ENCODE data around the gene F12. TPM values are rescaled to one million over a fixed set of nuclear protein-coding genes. Genes with fewer than 3 reads are reported as not detected.

The F12 gene
- total RNA-seq, 2 experiments from 2014 or later = 3.8 TPM; not detected in 1

DNA sequence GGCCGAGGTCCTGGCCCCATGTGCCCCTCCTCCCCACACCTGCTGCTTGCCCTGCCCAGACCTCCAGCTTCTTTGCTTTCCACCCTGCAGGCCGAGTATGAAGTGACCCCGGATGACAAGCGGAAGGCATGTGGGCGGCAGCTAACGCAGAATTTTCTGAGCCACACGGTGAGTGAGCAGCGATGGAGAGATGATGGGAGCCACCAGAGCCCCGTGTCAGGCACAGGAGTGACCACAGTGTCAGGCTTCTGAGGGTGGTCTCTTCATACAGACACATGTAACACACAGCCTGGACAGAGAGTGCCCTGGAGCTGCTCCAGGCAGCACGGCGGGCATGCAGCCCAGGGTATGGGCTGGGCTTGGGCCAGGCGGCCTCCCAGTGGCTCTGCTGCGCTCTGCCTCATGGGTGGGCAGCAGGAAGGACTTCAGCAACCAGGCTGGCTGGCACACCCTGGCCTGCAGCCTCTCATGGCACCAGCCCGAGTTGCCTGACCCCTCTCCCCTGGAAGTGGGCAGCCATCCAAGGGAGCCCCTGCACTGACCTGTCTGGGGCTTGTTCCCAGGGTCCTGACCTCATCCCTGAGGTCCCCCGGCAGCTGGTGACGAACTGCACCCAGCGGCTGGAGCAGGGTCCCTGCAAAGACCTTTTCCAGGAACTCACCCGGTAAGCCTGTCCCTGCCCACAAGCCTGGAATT lies 22.9 kb upstream of the F12 start:
- H2AFZ ChIP-seq (ENCODE audit: low read length) = no peak overlapping the region
- DNase-seq (ENCODE audit: low spot score) = no peak
- POLR2A ChIA-PET = interaction anchor here (0.6 to 1.3 kb wide), 6 partner anchors 10 to 122 kb away, joined by 3 to 5 read pairs (median 3); no protein-coding TSS in a partner anchor
- CTCF ChIA-PET (ENCODE audit: unreplicated experiment) = interaction anchor here (1.4 to 1.6 kb wide), 2 partner anchors 10 to 28 kb away, joined by 3 to 10 read pairs; no protein-coding TSS in a partner anchor
- H3K36me3 ChIP-seq (ENCODE audit: insufficient read depth, low read length) = peaks cover 63% of the 10 kb centered on the region
- BruUV-seq (replicated peaks) = no TSS peak
- intact Hi-C loops (cut with micrococcal nuclease; ENCODE audit: unreplicated experiment) = no loop called here
- peaks cover 9% of the 10 kb centered on the region for H4K20me1 ChIP-seq (ENCODE audit: insufficient read depth, low read length)
- H3K79me2 ChIP-seq (ENCODE audit: insufficient read depth, low read depth, low read length) = peaks cover 27% of the 10 kb centered on the region
- H3K27ac ChIP-seq (ENCODE audit: low read depth, low read length, poor library complexity, severe bottlenecking) = peak overlapping the region; percentile 87
- no peak for TF ChIP-seq EZH2phosphoT487 (IDR thresholded peaks at IDR 0.05; ENCODE audit: borderline replicate concordance, low read depth, low read length)
- TF ChIP-seq, protein P1, sequence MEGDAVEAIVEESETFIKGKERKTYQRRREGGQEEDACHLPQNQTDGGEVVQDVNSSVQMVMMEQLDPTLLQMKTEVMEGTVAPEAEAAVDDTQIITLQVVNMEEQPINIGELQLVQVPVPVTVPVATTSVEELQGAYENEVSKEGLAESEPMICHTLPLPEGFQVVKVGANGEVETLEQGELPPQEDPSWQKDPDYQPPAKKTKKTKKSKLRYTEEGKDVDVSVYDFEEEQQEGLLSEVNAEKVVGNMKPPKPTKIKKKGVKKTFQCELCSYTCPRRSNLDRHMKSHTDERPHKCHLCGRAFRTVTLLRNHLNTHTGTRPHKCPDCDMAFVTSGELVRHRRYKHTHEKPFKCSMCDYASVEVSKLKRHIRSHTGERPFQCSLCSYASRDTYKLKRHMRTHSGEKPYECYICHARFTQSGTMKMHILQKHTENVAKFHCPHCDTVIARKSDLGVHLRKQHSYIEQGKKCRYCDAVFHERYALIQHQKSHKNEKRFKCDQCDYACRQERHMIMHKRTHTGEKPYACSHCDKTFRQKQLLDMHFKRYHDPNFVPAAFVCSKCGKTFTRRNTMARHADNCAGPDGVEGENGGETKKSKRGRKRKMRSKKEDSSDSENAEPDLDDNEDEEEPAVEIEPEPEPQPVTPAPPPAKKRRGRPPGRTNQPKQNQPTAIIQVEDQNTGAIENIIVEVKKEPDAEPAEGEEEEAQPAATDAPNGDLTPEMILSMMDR (conservative IDR thresholded peaks at IDR 0.05; ENCODE audit: low read length) = no peak
- H3K4me3 ChIP-seq (ENCODE audit: low read depth, low read length, poor library complexity, severe bottlenecking) = peak overlapping the region; percentile 77
- no peaks in the 10 kb centered on the region for H3K9me2 ChIP-seq (ENCODE audit: insufficient read depth, low read length)
- no peaks in the 10 kb centered on the region for H3K9me3 ChIP-seq (ENCODE audit: low read length)
- H3K4me1 ChIP-seq (ENCODE audit: insufficient read depth, low read length, poor library complexity, severe bottlenecking) = peaks cover 53% of the 10 kb centered on the region
- H3K4me2 ChIP-seq (ENCODE audit: low read length) = peak overlapping the region; percentile 98

- no TSS peak for BruUV-seq (replicated peaks)
- peaks cover 9% of the 10 kb centered on the region for H4K20me1 ChIP-seq (ENCODE audit: insufficient read depth, low read length)
Measured at GRCh38 chr5:177431317-177432142, 22.2 kb upstream of the F12 start.

More at GRCh38 chr5:177431317-177432142, 22.2 kb upstream of the F12 start:
- ChIA-PET CTCF (ENCODE audit: unreplicated experiment) (interaction anchor here (0.6 to 1.6 kb wide), 4 partner anchors 10 to 75 kb away, joined by 3 to 10 read pairs (median 4); no protein-coding TSS in a partner anchor), POLR2A (interaction anchor here (0.6 to 1.3 kb wide), 6 partner anchors 9 to 121 kb away, joined by 3 to 5 read pairs (median 3); no protein-coding TSS in a partner anchor)
- TF ChIP-seq EZH2phosphoT487 (IDR thresholded peaks at IDR 0.05; ENCODE audit: borderline replicate concordance, low read depth, low read length) = no peak
- TF ChIP-seq, protein P1 (conservative IDR thresholded peaks at IDR 0.05; ENCODE audit: low read length) = no peak
- H2AFZ ChIP-seq (ENCODE audit: low read length) = no peak overlapping the region
- H3K4me2 ChIP-seq (ENCODE audit: low read length) = peak overlapping the region; percentile 98
- no peaks in the 10 kb centered on the region for H3K9me3 ChIP-seq (ENCODE audit: low read length)
- peaks cover 54% of the 10 kb centered on the region for H3K4me1 ChIP-seq (ENCODE audit: insufficient read depth, low read length, poor library complexity, severe bottlenecking)
- peak overlapping the region; percentile 87 for H3K27ac ChIP-seq (ENCODE audit: low read depth, low read length, poor library complexity, severe bottlenecking)
- H3K79me2 ChIP-seq (ENCODE audit: insufficient read depth, low read depth, low read length) = peaks cover 31% of the 10 kb centered on the region
- intact Hi-C loops (cut with micrococcal nuclease; ENCODE audit: unreplicated experiment) = loop anchor here (1.0 to 2.0 kb wide), 2 partner anchors 13 to 41 kb away; no protein-coding TSS in a partner anchor
- no peaks in the 10 kb centered on the region for H3K9me2 ChIP-seq (ENCODE audit: insufficient read depth, low read length)
- peak overlapping the region; percentile 77 for H3K4me3 ChIP-seq (ENCODE audit: low read depth, low read length, poor library complexity, severe bottlenecking)
- DNase-seq (ENCODE audit: low spot score) = peak; percentile 91
- peaks cover 55% of the 10 kb centered on the region for H3K36me3 ChIP-seq (ENCODE audit: insufficient read depth, low read length)
